Inflammatory macrophage treated with lipopolysaccharide for 1 hour (primary cell): ENCODE data around the gene ATG10.
A peak's percentile ranks its signal among the peaks of the same experiment; 100 is the strongest.
"Not testable (repeated sequence)": the region's sequence is repeated elsewhere in the genome, so short reads cannot be mapped to it uniquely, and the experiment has no call there.

Experiments used
- DNase-seq, 2 donors: peaks; one replicate each; pipeline ENCODE4 v3.0.0-alpha.2; 2020 to 2022

Gene ATG10

DNA sequence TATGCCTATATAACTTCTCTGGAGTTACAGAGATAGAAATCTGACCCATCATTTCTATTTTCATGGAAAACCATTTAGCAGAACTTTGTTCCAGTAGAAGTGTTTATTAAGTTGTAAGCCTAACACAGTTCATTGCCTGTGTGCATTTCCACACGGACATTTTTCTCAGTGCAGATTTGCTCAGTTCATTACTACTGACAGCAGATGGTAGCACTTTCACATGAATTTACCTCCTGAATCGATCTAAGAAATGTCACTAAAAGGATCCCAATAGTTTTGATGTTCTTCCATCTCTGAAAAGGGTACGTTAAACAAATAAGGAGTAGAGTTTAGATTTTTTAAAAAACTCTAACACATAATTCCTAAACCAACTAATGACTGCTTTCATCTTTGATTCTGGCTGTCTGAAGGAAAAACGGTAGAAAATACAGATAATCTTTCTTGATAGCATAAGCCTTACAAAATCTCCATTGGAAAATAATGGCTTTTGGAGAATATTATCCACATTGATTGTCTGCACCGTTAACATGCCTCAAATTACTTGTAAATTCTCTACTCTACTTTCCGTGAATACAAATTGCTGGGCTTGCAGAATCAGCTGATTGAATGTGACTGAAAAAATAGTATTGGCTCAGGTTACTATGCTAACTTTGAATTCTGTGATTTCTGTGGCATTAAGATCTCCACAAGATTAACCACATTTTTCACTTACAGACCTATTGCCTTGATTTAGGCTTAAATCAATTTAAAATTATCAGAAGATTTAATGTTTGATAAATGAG, 273.2 kb downstream of the ATG10 start:
- DNase-seq, result no peak

- no peak for DNase-seq
Measured at GRCh38 chr5:82246960-82247574, 275.2 kb downstream of the ATG10 start.

- DNase-seq, result no peak
Measured at GRCh38 chr5:82252744-82253143, 280.9 kb downstream of the ATG10 start.

DNA sequence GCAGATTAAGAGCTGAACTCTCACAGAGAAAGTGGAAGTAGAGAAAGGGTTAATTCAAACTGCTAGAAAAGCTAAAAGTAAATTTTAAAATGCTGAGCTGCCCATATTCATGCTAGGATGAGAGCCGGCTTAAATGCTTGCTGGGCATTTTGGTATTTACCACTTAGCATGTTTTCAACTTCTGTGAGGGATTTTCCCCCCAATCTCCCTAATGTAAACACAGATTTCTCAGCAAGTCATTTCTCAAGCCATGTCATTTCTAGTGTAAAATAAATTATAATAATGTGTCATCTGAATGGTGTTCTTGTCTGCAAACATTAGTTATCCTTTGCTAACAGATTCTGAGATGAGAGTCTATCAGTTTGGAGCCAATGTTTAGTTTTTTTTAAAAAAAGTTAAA, 284.0 kb downstream of the ATG10 start:
- DNase-seq, result no peak

- no peak for DNase-seq
Measured at GRCh38 chr5:82257247-82257646, 285.4 kb downstream of the ATG10 start.

- DNase-seq, result no peak
Measured at GRCh38 chr5:82257729-82258128, 285.9 kb downstream of the ATG10 start.

GRCh38 chr5:82259172-82259800, 287.5 kb downstream of the ATG10 start:
- DNase-seq, result no peak

DNA sequence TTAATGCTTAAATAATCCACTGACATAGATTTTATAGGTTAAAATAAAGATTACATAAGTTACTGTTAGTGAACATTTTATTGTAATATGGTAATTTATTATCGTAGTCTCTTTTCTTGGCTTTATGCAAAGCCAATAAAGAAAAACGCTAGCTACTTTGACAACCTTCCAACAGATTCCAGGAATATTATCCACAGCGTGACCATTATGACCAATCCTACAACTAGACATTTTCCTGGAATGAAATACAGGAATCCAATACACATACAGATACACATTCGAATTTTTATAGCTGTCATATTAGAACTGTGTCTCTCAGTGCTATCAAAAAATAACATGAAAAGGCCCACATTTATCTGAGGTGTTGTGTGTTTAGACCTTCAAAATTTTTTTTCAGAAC, 293.2 kb downstream of the ATG10 start:
- no peak for DNase-seq

GRCh38 chr5:82267297-82267933, 295.6 kb downstream of the ATG10 start:
- DNase-seq, result not testable (repeated sequence)

DNA sequence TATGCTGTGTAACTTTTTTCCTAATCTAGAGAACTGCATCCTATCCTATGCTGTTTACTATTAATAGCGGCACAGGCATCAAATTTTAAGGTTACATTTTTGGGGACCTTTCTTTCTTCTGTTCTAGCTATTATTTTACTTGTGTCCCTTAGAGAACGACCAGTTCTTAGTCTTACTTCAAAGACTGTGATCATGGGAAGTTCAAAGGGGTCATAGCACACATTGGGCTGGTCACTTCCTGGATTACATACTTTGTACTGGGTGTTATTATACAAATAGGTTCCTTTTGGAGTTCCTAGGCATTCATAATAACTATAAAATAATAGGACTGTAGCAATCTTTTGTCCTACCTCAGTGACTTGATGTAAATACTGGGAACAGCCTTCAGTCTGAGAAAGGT, 297.5 kb downstream of the ATG10 start:
- not testable (repeated sequence) for DNase-seq

DNA sequence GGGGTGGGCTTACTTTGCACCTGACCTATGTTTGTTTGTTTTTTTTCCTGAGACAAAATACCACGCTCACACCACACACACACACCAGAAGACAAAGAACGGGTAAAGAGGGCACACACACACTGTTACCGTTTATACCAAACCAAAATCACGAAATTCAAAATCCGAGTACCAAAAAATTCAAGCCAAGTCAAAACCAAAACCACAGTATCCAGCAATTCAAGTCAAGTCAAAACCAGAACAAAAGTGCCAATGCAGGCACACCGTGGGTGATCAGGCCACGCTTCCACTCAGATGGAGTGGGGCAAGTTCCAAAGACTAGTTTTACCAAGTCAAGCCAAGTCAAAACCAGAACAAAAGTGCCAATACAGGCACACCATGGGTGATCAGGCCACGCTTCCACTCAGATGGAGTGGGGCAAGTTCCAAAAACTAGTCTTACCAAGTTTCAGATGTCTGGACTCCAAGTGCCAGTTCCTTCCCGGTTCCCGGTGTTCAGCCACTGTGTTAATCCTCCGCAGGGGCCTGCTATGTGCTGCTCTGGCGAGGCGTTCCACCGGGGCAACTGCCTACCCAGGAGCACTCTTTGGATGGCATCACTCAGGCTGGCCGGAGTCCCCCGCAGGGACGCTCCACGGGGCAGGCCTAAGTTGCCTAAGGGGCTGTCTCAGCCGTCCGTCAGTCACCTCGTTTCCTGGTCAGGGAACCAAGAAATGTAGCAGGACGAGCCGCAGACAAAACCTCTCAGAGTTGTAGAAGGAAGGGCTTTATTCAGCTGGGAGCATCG, 300.9 kb downstream of the ATG10 start:
- not testable (repeated sequence) for DNase-seq

GRCh38 chr5:82273426-82273825, 301.6 kb downstream of the ATG10 start:
- DNase-seq, result not testable (repeated sequence)

GRCh38 chr5:82274343-82275211, 302.8 kb downstream of the ATG10 start:
- DNase-seq, result no peak

- DNase-seq, result no peak
Measured at GRCh38 chr5:82275216-82275664, 303.4 kb downstream of the ATG10 start.

DNA sequence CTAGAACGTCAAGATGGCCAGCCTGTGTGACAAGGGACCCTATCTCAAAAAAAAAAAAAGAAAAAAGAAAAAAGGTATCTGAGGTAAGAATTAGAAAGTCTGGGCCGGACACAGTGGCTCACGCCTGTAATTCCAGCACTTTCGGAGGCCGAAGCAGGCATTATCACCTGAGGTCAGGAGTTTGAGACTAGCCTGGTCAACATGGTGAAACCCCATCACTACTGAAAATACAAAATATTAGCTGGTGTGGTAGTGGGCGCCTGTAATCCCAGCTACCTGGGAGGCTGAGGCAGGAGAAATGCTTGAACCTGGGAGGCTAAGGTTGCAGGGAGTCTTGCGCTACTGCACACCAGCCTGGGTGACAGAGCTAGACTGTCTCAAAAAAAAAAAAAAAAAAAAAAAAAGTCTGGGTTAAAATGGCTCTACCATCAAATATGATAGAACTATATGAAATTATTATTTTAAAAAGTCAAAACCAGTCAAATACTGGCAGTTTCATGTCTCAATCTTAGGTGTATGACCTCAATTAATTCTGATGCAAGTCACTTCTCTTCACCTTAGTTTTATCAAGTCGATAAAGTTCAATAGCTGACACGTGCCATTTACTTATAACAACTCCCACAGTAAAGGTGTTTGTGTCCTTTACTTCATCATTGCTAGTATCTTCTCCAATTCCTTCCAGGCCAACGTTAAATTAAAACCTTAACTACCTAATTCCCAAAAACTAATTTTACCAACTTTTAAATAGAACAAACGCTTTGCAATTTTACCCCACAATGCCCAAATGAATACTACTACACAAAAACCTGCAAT, 305.2 kb downstream of the ATG10 start:
- no peak for DNase-seq

GRCh38 chr5:82277613-82277986, 305.8 kb downstream of the ATG10 start:
- peak in 1 of 2 donors; percentile 2 for DNase-seq

DNA sequence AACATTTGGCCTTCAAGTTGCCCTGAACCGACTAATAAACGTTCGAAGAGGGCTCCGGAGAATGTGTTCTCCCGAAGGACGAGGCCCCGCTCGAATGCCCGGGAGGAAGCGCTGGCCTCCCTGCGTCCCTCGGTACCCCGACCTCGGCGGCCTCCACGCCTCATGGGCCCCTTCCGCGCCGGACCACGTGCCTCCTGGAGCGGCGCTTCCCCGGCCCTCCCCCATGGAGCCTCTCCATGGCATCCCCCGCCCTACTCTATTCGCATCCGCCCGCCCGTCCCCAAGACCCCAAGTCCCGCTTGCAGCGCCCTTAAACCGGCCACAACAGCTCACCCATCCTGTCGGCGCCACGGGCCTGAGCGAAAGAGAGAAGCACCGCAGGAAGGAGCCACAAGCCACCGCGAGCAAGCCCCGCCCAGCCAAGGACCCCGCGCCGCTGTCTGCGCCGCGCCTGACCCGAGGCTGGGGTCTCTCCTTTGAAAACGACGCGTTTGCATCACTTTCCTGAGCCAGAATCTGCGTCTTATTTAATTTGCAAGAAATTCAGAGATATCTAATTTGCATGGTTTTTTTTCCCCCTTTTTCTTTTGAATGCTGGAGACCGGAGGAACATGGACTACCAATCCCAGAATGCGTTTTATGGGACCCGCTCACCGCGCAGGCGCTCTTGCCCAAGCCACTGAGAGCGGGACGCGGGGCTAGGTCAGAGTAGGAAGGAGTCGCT, 306.3 kb downstream of the ATG10 start, which contains the start of gene RPS23:
Gene RPS23, minus strand, starts transcription at position 368 of the 724 bp plus-strand sequence. Its CDS starts 31 bp downstream, at position 337.
- DNase-seq, result peak; percentile 88 to 95

GRCh38 chr5:82278711-82279370, 307.0 kb downstream of the ATG10 start:
- no peak for DNase-seq

GRCh38 chr5:82283893-82284292, 312.1 kb downstream of the ATG10 start:
- no peak for DNase-seq
